ENCODE results near the gene FEM1B.

Gene FEM1B

GRCh38 chr15:68316061-68316804 lies 38.7 kb downstream of the FEM1B start:
- H2AFZ ChIP-seq (ENCODE audit: low read length, unreplicated experiment) = no peak overlapping the region
- H3K4me1 ChIP-seq (ENCODE audit: control insufficient read depth, insufficient read depth, low read length, unreplicated experiment) = peaks cover 6% of the 10 kb centered on the region
- H3K36me3 ChIP-seq (ENCODE audit: insufficient read depth, low read length) = no peaks in the 10 kb centered on the region
- no peak overlapping the region for H3K4me3 ChIP-seq (ENCODE audit: low read depth, low read length)
- H3K27me3 ChIP-seq (ENCODE audit: insufficient read depth, low read length) = no peaks in the 10 kb centered on the region
- H3K79me2 ChIP-seq (ENCODE audit: control insufficient read depth, insufficient read depth, low read length, unreplicated experiment) = no peaks in the 10 kb centered on the region
- no peak overlapping the region for H3K27ac ChIP-seq (ENCODE audit: low read depth, low read length)

GRCh38 chr15:68317281-68318007 lies 39.9 kb downstream of the FEM1B start:
- Histone ChIP-seq H3K4me1 (ENCODE audit: control insufficient read depth, insufficient read depth, low read length, unreplicated experiment) (peaks cover 6% of the 10 kb centered on the region), H3K27ac (ENCODE audit: low read depth, low read length) (no peak overlapping the region), H3K79me2 (ENCODE audit: control insufficient read depth, insufficient read depth, low read length, unreplicated experiment) (no peaks in the 10 kb centered on the region), H2AFZ (ENCODE audit: low read length, unreplicated experiment) (no peak overlapping the region), H3K27me3 (ENCODE audit: insufficient read depth, low read length) (no peaks in the 10 kb centered on the region), H3K4me3 (ENCODE audit: low read depth, low read length) (no peak overlapping the region), H3K36me3 (ENCODE audit: insufficient read depth, low read length) (no peaks in the 10 kb centered on the region)

GRCh38 chr15:68318008-68318835 lies 40.7 kb downstream of the FEM1B start:
- H3K27ac ChIP-seq (ENCODE audit: low read depth, low read length) = no peak overlapping the region
- no peaks in the 10 kb centered on the region for H3K27me3 ChIP-seq (ENCODE audit: insufficient read depth, low read length)
- no peak overlapping the region for H2AFZ ChIP-seq (ENCODE audit: low read length, unreplicated experiment)
- H3K4me3 ChIP-seq (ENCODE audit: low read depth, low read length) = no peak overlapping the region
- H3K36me3 ChIP-seq (ENCODE audit: insufficient read depth, low read length) = no peaks in the 10 kb centered on the region
- peaks cover under 1% of the 10 kb centered on the region for H3K4me1 ChIP-seq (ENCODE audit: control insufficient read depth, insufficient read depth, low read length, unreplicated experiment)
- H3K79me2 ChIP-seq (ENCODE audit: control insufficient read depth, insufficient read depth, low read length, unreplicated experiment) = no peaks in the 10 kb centered on the region

GRCh38 chr15:68318931-68319909 lies 41.7 kb downstream of the FEM1B start:
- Histone ChIP-seq H2AFZ (ENCODE audit: low read length, unreplicated experiment) (no peak overlapping the region), H3K4me3 (ENCODE audit: low read depth, low read length) (no peak overlapping the region), H3K4me1 (ENCODE audit: control insufficient read depth, insufficient read depth, low read length, unreplicated experiment) (no peaks in the 10 kb centered on the region)

GRCh38 chr15:68319997-68320396 lies 42.5 kb downstream of the FEM1B start:
- Histone ChIP-seq H2AFZ (ENCODE audit: low read length, unreplicated experiment) (no peak overlapping the region), H3K79me2 (ENCODE audit: control insufficient read depth, insufficient read depth, low read length, unreplicated experiment) (no peaks in the 10 kb centered on the region), H3K36me3 (ENCODE audit: insufficient read depth, low read length) (no peaks in the 10 kb centered on the region), H3K4me3 (ENCODE audit: low read depth, low read length) (no peak overlapping the region), H3K4me1 (ENCODE audit: control insufficient read depth, insufficient read depth, low read length, unreplicated experiment) (no peaks in the 10 kb centered on the region), H3K27ac (ENCODE audit: low read depth, low read length) (no peak overlapping the region), H3K27me3 (ENCODE audit: insufficient read depth, low read length) (no peaks in the 10 kb centered on the region)

More at GRCh38 chr15:68318931-68319909, 41.7 kb downstream of the FEM1B start:
- Histone ChIP-seq H3K36me3 (ENCODE audit: insufficient read depth, low read length) (no peaks in the 10 kb centered on the region), H3K27ac (ENCODE audit: low read depth, low read length) (no peak overlapping the region), H3K27me3 (ENCODE audit: insufficient read depth, low read length) (no peaks in the 10 kb centered on the region), H3K79me2 (ENCODE audit: control insufficient read depth, insufficient read depth, low read length, unreplicated experiment) (no peaks in the 10 kb centered on the region)

GRCh38 chr15:68321229-68321628 lies 43.7 kb downstream of the FEM1B start:
- H3K79me2 ChIP-seq (ENCODE audit: control insufficient read depth, insufficient read depth, low read length, unreplicated experiment) = no peaks in the 10 kb centered on the region
- no peaks in the 10 kb centered on the region for H3K36me3 ChIP-seq (ENCODE audit: insufficient read depth, low read length)
- peaks cover 9% of the 10 kb centered on the region for H3K4me1 ChIP-seq (ENCODE audit: control insufficient read depth, insufficient read depth, low read length, unreplicated experiment)
- H3K27ac ChIP-seq (ENCODE audit: low read depth, low read length) = no peak overlapping the region
- no peaks in the 10 kb centered on the region for H3K27me3 ChIP-seq (ENCODE audit: insufficient read depth, low read length)
- H2AFZ ChIP-seq (ENCODE audit: low read length, unreplicated experiment) = no peak overlapping the region
- H3K4me3 ChIP-seq (ENCODE audit: low read depth, low read length) = no peak overlapping the region

GRCh38 chr15:68322796-68323195 lies 45.3 kb downstream of the FEM1B start:
- no peaks in the 10 kb centered on the region for H3K79me2 ChIP-seq (ENCODE audit: control insufficient read depth, insufficient read depth, low read length, unreplicated experiment)
- H3K4me3 ChIP-seq (ENCODE audit: low read depth, low read length) = no peak overlapping the region
- peaks cover 10% of the 10 kb centered on the region for H3K4me1 ChIP-seq (ENCODE audit: control insufficient read depth, insufficient read depth, low read length, unreplicated experiment)
- H3K27ac ChIP-seq (ENCODE audit: low read depth, low read length) = no peak overlapping the region
- no peaks in the 10 kb centered on the region for H3K36me3 ChIP-seq (ENCODE audit: insufficient read depth, low read length)
- H2AFZ ChIP-seq (ENCODE audit: low read length, unreplicated experiment) = no peak overlapping the region
- no peaks in the 10 kb centered on the region for H3K27me3 ChIP-seq (ENCODE audit: insufficient read depth, low read length)

- H3K4me3 ChIP-seq (ENCODE audit: low read depth, low read length) = no peak overlapping the region
- H2AFZ ChIP-seq (ENCODE audit: low read length, unreplicated experiment) = no peak overlapping the region
- H3K4me1 ChIP-seq (ENCODE audit: control insufficient read depth, insufficient read depth, low read length, unreplicated experiment) = peaks cover 10% of the 10 kb centered on the region
- H3K36me3 ChIP-seq (ENCODE audit: insufficient read depth, low read length) = no peaks in the 10 kb centered on the region
- no peak overlapping the region for H3K27ac ChIP-seq (ENCODE audit: low read depth, low read length)
- H3K79me2 ChIP-seq (ENCODE audit: control insufficient read depth, insufficient read depth, low read length, unreplicated experiment) = no peaks in the 10 kb centered on the region
- no peaks in the 10 kb centered on the region for H3K27me3 ChIP-seq (ENCODE audit: insufficient read depth, low read length)
Observed at GRCh38 chr15:68325726-68326125, 48.2 kb downstream of the FEM1B start.

GRCh38 chr15:68326711-68327354 lies 49.3 kb downstream of the FEM1B start:
- Histone ChIP-seq H3K36me3 (ENCODE audit: insufficient read depth, low read length) (no peaks in the 10 kb centered on the region), H3K4me1 (ENCODE audit: control insufficient read depth, insufficient read depth, low read length, unreplicated experiment) (peaks cover 10% of the 10 kb centered on the region), H2AFZ (ENCODE audit: low read length, unreplicated experiment) (no peak overlapping the region), H3K4me3 (ENCODE audit: low read depth, low read length) (no peak overlapping the region), H3K79me2 (ENCODE audit: control insufficient read depth, insufficient read depth, low read length, unreplicated experiment) (no peaks in the 10 kb centered on the region), H3K27me3 (ENCODE audit: insufficient read depth, low read length) (no peaks in the 10 kb centered on the region), H3K27ac (ENCODE audit: low read depth, low read length) (no peak overlapping the region)
